Stimulated activated CD4-positive, alpha-beta T cell treated with anti-CD3 and anti-CD28 coated beads, Interleukin-15, amount 100 ng/mL, for 1 hour (primary cell): ENCODE measurements around the gene PRRX1.

ENCODE experiments used
- DNase-seq, 2 donors: peaks; one replicate each; pipeline ENCODE4 v3.0.0-alpha.2; 2020; ENCODE audit warnings: low read depth in 1 of 2, low spot score in 1 of 2

PRRX1 gene

GRCh38 chr1:170720661-170721060, 56.7 kb downstream of the PRRX1 start:
- DNase-seq = no peak

DNA sequence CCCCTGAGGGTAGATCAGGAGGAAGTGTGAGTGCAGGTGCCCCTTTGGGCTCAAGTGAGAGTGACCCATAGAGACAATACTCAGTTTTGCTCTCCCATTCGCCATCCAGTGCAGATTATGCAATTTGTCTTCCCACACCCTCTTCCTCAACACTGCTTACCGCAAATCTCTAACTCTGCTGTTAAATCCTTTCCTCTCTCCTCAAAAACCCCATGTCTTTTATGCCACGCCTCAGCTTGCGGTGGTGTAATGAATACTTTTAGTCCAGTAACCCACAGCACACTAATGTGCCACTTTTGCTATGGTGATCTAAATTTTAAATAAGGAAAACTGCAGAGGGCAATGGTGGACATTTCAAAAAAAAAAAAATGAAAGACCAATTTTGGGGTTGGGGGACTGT, 57.7 kb downstream of the PRRX1 start:
- no peak for DNase-seq

DNA sequence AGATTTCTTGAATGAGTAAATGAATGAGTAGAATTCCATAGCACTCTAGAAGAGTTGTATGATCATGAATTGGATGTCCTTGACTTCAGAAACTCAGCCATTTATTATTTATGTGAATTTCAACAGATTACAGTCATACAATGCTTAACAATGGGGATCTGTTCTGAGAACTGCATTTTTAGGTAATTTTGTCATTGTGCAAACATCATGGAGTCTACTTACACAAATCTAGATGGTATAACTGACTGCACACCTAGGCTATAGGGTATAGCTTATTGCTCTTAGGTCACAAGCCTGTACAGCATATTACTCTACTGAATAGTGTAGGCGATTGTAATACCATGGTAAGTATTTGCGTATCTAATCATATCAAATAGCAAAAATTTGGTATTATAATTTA, 59.6 kb downstream of the PRRX1 start:
- DNase-seq = no peak

DNA sequence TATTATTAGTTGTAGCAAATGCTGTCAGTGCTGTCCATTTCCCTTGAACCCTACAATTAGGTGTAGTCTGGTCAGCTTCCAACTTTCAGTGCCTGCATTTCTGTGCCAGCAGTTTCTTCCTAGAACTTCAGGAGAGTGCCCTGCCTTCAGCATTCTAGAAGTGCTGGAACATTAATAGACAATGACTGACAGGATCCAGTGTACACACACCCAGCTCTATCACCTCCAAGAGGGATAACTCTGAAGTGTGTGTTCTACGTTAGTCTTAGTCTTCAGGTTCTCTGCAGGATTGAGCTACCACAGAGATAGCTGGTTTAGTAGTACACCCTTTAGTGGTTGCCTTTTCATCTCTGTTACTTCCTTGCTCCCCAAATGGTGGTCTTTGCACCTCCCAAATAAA, 61.4 kb downstream of the PRRX1 start:
- DNase-seq = no peak

- no peak for DNase-seq
These were observed 64.0 kb downstream of the PRRX1 start for GRCh38 chr1:170727963-170728362.

- DNase-seq = no peak
These were observed 65.5 kb downstream of the PRRX1 start for GRCh38 chr1:170729225-170730002.

GRCh38 chr1:170730014-170730413, 66.1 kb downstream of the PRRX1 start:
- no peak for DNase-seq

DNA sequence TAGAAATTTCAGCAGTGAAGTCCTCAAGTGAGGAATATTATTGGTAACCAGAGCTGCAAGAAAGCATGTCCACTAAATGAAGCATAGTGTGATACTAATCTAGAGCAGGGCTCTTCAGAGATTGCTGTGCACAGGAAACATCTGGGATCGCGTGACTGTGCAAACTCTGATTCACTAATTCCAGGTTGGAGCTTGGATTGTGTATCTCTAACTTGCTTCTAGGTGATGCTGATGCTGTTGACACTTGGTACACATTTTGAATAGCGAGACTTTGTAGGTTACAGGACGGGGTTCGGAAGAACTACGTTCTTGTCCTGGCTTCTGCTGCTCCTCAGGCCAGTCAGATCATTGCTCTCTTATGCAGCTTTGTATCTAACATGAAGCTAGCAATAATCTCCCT, 66.5 kb downstream of the PRRX1 start:
- no peak for DNase-seq

GRCh38 chr1:170731566-170732251, 67.8 kb downstream of the PRRX1 start:
- no peak for DNase-seq

DNA sequence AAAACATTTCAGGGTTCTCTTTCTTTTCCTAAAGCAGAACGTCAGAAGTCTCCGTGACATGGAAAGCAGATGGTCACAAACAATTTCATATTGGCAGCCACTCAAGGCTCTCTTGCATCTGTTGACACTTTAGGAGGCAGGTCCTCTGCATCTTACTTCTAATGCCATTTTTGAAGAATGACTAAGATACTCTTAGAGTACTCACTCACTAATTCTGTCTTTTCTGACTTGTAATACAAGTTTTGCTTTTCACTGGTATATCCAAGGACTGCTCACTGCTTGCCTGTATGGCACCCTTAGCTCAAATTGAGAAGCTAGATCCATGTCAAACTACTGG, 68.3 kb downstream of the PRRX1 start:
- no peak for DNase-seq

- no peak for DNase-seq
These were observed 70.7 kb downstream of the PRRX1 start for GRCh38 chr1:170734412-170735175.

DNA sequence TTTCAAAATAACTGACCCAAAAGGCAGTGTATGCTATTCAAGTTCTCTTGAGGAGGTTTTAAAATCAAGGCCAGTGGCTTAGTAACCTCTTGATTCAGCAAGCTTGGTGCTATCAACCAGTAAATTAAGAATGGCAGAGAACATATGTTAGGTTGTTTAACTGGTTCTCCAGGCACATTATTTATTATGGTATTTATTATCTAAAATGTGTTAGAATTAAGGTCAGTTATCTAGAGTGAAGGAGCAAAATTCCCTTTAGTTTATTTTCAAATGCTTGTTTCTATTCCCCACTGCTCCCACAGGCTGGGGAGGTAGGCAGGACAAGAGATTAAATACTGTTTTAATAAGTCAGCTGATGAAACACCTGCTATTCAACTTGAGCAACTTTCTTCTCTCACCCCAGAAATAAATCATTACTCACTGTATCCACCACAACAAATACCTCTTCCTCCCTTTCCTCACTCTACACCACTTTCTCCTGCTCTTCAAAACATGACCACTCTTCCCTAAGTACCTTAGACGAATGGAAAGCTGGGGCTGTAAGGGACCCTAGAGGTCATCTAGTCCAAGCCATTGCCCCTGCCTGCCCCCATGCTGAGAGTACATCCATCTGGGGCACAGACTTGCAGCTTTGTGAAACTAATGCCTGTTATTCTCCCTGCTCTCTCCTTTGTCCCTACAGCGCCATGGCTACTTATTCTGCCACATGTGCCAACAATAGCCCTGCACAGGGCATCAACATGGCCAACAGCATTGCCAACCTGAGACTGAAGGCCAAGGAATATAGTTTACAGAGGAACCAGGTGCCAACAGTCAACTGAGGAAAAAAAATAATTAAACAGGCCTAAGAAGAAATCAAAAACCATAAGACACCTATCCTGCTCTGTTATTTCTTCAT, 71.7 kb downstream of the PRRX1 start:
- DNase-seq = no peak

- DNase-seq = no peak
These were observed 75.9 kb downstream of the PRRX1 start for GRCh38 chr1:170739803-170740202.

DNA sequence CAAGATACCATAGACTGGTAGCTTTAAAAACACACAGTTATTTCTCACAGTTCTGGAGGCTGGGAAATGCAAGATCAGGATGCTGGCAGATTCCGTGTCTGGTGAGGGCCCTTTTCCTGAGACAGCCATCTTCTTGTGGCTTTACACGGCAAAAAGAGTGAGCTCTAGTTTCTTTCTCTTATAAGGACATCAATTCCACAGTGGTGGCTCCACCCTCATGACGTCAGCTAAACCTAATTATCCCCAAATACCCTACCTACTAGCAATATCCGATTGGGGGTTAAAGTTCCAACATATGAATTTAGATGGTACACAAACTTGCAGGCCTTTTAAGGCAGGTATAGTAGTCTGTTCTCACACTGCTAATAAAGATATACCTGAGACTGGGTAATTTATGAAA, 77.7 kb downstream of the PRRX1 start:
- DNase-seq = no peak

DNA sequence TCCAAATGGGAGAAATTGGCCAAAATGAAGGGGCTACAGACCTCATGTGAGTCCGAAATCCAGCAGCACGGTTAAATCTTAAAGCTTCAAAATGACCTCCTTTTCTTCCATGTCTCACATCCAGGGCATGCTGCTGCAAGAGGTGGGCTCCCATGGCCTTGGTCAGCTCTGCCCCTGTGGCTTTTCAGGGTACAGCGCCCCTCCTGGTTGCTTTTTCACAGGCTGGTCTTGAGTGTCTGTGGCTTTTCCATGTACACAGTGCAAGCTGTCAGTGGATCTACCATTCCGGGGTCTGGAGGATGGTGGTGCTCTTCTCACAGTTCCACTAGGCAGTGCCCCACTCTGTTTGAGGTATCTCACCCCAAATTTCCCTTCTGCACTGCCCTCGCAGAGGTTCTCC, 78.7 kb downstream of the PRRX1 start:
- no peak for DNase-seq

DNA sequence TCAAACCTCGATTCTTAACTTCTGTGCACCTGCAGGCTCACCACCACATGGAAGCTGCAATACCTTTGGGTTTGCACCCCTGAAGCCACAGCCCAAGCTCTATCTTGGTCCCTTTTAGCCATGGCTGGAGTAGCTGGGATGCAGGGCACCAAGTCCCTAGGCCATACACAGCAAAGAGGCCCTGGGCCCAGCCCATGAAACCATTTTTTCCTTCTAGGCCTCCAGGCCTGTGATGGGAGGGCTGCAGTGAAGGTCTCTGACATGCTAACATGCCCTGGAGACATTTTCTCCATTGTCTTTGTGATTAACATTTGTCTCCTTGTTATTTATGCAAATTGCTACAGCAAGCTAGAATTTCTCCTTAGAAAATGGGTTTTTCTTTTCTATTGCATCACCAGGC, 79.2 kb downstream of the PRRX1 start:
- DNase-seq = no peak

- DNase-seq = no peak
These were observed 85.6 kb downstream of the PRRX1 start for GRCh38 chr1:170749549-170749948.

- DNase-seq = no peak
These were observed 86.0 kb downstream of the PRRX1 start for GRCh38 chr1:170749959-170750358.

DNA sequence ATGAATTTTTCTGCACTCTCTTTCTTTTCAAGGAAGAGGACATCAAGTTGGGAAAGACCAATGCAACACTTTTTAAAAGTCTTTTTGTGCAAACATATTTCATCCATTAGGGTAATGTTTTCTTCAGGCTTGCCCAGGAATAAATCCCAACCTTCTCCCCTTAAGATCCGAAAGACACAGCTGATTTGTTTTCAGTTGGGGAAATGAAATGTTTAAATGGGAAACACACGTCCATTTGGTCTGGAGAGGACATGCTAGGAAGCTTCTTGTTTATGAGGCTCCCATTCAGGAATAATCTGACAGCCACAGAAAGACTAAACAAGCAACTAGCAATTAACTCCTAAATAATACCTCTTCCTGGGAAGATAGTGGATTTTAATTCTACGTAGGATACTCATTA, 91.9 kb downstream of the PRRX1 start:
- no peak for DNase-seq

- no peak for DNase-seq
These were observed 95.1 kb downstream of the PRRX1 start for GRCh38 chr1:170758992-170759391.

DNA sequence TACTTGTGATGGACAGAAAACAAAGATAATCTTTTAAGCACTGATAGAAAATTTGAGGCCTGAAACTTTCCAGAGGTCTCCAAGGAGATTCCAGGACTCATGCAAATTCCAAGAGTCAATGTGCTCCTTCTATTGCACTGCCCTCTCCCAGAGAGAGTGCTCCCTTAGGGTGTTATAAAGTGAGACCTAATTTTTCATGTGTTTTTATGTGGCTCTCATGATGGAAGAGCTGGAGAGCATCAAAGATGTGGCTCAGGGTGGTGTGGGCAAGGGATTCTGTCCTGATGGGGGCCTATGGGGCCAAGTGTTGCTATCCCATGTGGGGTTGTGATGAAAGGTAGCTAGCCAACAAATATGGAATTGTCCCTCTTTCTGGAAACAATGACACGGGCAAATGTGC, 101.3 kb downstream of the PRRX1 start:
- DNase-seq = no peak
